KOPT-K1 (cell line): ENCODE data around the gene MEGF8.

Experiments
- H3K27ac ChIP-seq: fragments of 200-600 bp; sonication (generic); 2 replicates; pipeline ENCODE4 v1.5.1; 2016; ENCODE audit warnings: antibody characterized with exemption, mild to moderate bottlenecking, low read depth, low read length; ENCODE audit not compliant: poor library complexity, severe bottlenecking
- H3K36me3 ChIP-seq: fragments of 200-600 bp; sonication (generic); 2 replicates; pipeline ENCODE4 v1.5.1; 2017; ENCODE audit warnings: antibody characterized with exemption, mild to moderate bottlenecking, low read length, moderate library complexity; ENCODE audit not compliant: insufficient read depth
- H3K9me3 ChIP-seq: fragments of 200-600 bp; sonication (generic); 2 replicates; pipeline ENCODE4 v1.5.1; 2017; ENCODE audit warnings: antibody characterized with exemption, low read length, mild to moderate bottlenecking; ENCODE audit not compliant: insufficient read depth, poor library complexity, severe bottlenecking

MEGF8 gene

GRCh38 chr19:42325308-42325895 lies at the start of gene MEGF8:
Gene MEGF8 (plus strand): TSS chr19:42325635. CDS start chr19:42326244, 609 bp downstream.
- no peaks in the 10 kb centered on the region for H3K9me3 ChIP-seq
- H3K27ac ChIP-seq, result peak within 1 kb of the TSS; percentile 75
- no peaks in the 10 kb centered on the region for H3K36me3 ChIP-seq

- Histone ChIP-seq H3K9me3 (no peaks in the 10 kb centered on the region), H3K36me3 (peaks cover 28% of the 10 kb centered on the region), H3K27ac (no peak overlapping the region)
Measured at GRCh38 chr19:42276284-42276683, 49.2 kb upstream of the MEGF8 start.

- H3K27ac ChIP-seq, result no peak overlapping the region
- peaks cover 28% of the 10 kb centered on the region for H3K36me3 ChIP-seq
- H3K9me3 ChIP-seq, result no peaks in the 10 kb centered on the region
Measured at GRCh38 chr19:42276821-42277220, 48.6 kb upstream of the MEGF8 start.

GRCh38 chr19:42277821-42278451 lies 47.5 kb upstream of the MEGF8 start:
- Histone ChIP-seq H3K9me3 (no peaks in the 10 kb centered on the region), H3K27ac (no peak overlapping the region), H3K36me3 (peaks cover 24% of the 10 kb centered on the region)

GRCh38 chr19:42278452-42279154 lies 46.8 kb upstream of the MEGF8 start:
- no peaks in the 10 kb centered on the region for H3K9me3 ChIP-seq
- peaks cover 17% of the 10 kb centered on the region for H3K36me3 ChIP-seq
- peak overlapping the region; percentile 85 for H3K27ac ChIP-seq

- peak overlapping the region; percentile 85 for H3K27ac ChIP-seq
- H3K36me3 ChIP-seq, result peaks cover 10% of the 10 kb centered on the region
- no peaks in the 10 kb centered on the region for H3K9me3 ChIP-seq
Measured at GRCh38 chr19:42279155-42279901, 46.1 kb upstream of the MEGF8 start.

GRCh38 chr19:42279902-42280814 lies 45.3 kb upstream of the MEGF8 start:
- Histone ChIP-seq H3K27ac (peak overlapping the region; percentile 85), H3K36me3 (peaks cover 2% of the 10 kb centered on the region; the same call in 1 of the 2 replicates), H3K9me3 (no peaks in the 10 kb centered on the region)

- peak overlapping the region; percentile 85 for H3K27ac ChIP-seq
Measured at GRCh38 chr19:42280815-42281145, 44.7 kb upstream of the MEGF8 start.

GRCh38 chr19:42281146-42281826 lies 44.1 kb upstream of the MEGF8 start:
- 0 out of 2 replicates have a peak, but pooled peaks cover 6% of the 10 kb centered on the region for H3K36me3 ChIP-seq
- H3K27ac ChIP-seq, result peak overlapping the region; percentile 85
- no peaks in the 10 kb centered on the region for H3K9me3 ChIP-seq

More at GRCh38 chr19:42280815-42281145, 44.7 kb upstream of the MEGF8 start:
- 0 out of 2 replicates have a peak, but pooled peaks cover under 1% of the 10 kb centered on the region for H3K36me3 ChIP-seq
- H3K9me3 ChIP-seq, result no peaks in the 10 kb centered on the region

GRCh38 chr19:42281827-42282762 lies 43.3 kb upstream of the MEGF8 start:
- peaks cover 12% of the 10 kb centered on the region; the same call in 1 of the 2 replicates for H3K36me3 ChIP-seq
- no peaks in the 10 kb centered on the region for H3K9me3 ChIP-seq
- peak overlapping the region; percentile 85 for H3K27ac ChIP-seq

- no peaks in the 10 kb centered on the region for H3K9me3 ChIP-seq
- peak overlapping the region; percentile 85 for H3K27ac ChIP-seq
Measured at GRCh38 chr19:42282819-42283187, 42.6 kb upstream of the MEGF8 start.

GRCh38 chr19:42283188-42284065 lies 42.0 kb upstream of the MEGF8 start:
- Histone ChIP-seq H3K27ac (peak overlapping the region; percentile 85), H3K9me3 (no peaks in the 10 kb centered on the region), H3K36me3 (peaks cover 25% of the 10 kb centered on the region)

More at GRCh38 chr19:42282819-42283187, 42.6 kb upstream of the MEGF8 start:
- H3K36me3 ChIP-seq, result peaks cover 19% of the 10 kb centered on the region
